ENCODE results near the gene ACE.
A peak's percentile ranks its signal among the peaks of the same experiment; 100 is the strongest.

DNA sequence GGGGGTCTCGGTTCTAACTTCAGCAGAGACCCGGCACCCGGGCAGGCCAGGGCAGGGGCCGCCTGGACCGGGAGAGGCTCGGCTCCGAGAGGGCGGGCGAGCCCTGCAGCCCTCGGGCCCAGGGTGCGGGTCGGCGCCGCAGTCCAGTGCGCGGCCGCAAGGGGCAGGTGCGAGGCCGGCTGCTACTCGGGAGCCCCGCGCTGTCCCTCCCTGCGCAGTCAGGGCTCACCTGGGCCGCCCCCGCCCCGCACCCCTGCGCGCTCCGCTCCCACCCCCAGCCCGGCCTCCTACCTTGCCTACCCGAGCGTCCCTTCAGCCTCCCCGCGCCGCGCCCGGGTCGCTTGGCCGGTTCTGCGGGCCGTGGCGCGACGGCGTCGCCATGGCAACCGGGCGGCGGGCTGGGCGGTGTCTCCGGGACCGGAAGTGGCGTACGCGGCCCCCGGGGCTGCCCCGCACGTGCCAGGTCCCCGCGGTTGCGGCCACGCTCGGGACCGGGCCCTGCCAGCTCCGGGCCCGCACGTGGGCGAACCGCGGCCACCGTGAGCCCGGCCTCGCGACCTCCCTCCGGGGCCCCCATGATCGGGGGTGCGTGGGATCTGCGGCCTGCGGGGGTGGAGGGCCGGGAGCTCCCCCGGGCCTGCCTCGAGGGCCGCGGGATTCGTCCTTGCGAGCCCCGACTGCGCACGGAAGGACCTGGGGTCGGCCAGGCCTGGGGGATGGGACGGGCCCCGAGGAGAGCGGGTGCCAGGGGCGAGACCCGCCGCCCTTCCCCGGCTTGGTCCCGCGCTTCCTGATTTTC, 30.7 kb upstream of the ACE start, which contains the start of gene CYB561:
- TF ChIP-seq, protein P1, sequence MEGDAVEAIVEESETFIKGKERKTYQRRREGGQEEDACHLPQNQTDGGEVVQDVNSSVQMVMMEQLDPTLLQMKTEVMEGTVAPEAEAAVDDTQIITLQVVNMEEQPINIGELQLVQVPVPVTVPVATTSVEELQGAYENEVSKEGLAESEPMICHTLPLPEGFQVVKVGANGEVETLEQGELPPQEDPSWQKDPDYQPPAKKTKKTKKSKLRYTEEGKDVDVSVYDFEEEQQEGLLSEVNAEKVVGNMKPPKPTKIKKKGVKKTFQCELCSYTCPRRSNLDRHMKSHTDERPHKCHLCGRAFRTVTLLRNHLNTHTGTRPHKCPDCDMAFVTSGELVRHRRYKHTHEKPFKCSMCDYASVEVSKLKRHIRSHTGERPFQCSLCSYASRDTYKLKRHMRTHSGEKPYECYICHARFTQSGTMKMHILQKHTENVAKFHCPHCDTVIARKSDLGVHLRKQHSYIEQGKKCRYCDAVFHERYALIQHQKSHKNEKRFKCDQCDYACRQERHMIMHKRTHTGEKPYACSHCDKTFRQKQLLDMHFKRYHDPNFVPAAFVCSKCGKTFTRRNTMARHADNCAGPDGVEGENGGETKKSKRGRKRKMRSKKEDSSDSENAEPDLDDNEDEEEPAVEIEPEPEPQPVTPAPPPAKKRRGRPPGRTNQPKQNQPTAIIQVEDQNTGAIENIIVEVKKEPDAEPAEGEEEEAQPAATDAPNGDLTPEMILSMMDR (IDR thresholded peaks at IDR 0.05): peak; percentile 68
- TF ChIP-seq EZH2 (IDR thresholded peaks at IDR 0.05): no peak

Measured in neural progenitor cell (in vitro differentiated cells).